Measurements from ENCODE around the gene CARS2. TPM values are rescaled to one million over a fixed set of nuclear protein-coding genes. Genes with fewer than 3 reads are reported as not detected.

The CARS2 gene
- total and polyA plus RNA-seq, 2 experiments from 2014 or later = 75.7 to 96.7 TPM

DNA sequence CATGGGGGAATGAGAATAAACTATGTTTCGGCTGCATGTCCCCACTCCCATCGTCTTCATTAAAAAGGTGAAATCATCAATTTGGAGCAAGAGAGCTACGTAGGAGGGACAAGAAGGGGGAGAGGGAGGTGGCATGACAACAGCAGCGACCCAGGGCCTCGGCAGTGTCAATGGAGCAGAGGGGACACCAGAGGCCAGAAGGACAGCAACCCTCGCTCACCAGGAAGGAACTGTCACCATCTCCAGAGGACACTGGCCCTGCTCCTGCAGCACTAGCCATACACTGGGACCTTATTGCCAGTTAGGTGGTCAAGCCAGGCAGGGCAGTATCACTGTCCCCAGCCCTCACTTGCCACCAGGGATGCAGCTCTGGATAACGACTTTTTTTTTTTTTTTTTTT lies 56.4 kb downstream of the CARS2 start:
- H3K4me2 ChIP-seq (ENCODE audit: unreplicated experiment) = no peak overlapping the region
- no peaks in the 10 kb centered on the region for H3K9me3 ChIP-seq (ENCODE audit: low read depth)
- in situ Hi-C loops (cut with MboI) = no loop called here
- H3K27ac ChIP-seq = no peak overlapping the region
- H3F3A ChIP-seq (ENCODE audit: insufficient read depth) = no peaks in the 10 kb centered on the region
- no peak overlapping the region for H3K9ac ChIP-seq
- H4K20me1 ChIP-seq (ENCODE audit: insufficient read depth) = no peaks in the 10 kb centered on the region
- H2AFZ ChIP-seq = no peak overlapping the region
- no peaks in the 10 kb centered on the region for H3K4me1 ChIP-seq (ENCODE audit: insufficient read depth)
- no peaks in the 10 kb centered on the region for H3K36me3 ChIP-seq (ENCODE audit: low read depth)
- no peak overlapping the region for H3K4me3 ChIP-seq
- H3K79me2 ChIP-seq (ENCODE audit: insufficient read depth) = no peaks in the 10 kb centered on the region; the same call in 1 of the 2 replicates
- 95 to 96% methylated on average over 7 of the region's 7 CpGs for WGBS, 2 experiments (ENCODE audit: low coverage in 1 of 2, low lambda C conversion rate in 2 of 2, missing lambda C conversion rate in 2 of 2)
- no peak for TF ChIP-seq EZH2phosphoT487 (IDR thresholded peaks at IDR 0.05; ENCODE audit: insufficient read depth, low read depth)
- no peak for TF ChIP-seq EZH2 (IDR thresholded peaks at IDR 0.05; ENCODE audit: insufficient read depth, poor library complexity, severe bottlenecking)
- DNase-seq = no peak
- H3K27me3 ChIP-seq (replicated peaks; ENCODE audit: insufficient read depth) = no peaks in the 10 kb centered on the region
- no peaks in the 10 kb centered on the region for H3K9me2 ChIP-seq (ENCODE audit: insufficient read depth)

DNA sequence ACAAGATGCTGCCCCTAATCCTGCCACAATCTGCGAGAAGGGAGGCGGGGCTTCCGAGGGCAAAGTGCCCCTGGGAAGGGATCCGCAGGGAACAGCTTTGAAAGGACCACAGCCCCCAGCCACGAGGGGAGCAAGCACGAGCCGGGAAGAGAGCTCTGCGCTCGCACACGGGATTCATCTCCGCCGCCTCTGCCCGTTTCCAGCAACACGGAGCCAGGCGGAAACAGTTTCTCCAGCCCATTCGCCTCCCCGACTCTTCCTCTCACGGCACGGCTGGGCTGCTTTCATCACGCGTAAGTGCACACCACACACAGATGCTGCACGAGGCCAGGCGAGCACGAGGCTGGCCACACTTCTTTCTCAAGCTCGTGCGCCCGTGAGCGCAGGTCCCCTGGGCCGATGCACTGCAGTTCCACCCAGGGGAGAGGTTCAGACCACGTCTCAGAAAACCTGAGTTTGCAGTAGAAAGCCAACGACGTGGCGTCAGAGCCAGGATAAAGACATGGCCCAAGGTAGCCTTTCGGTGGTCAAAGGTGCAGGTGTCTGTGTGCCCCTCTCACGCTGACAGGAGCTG lies 57.0 kb downstream of the CARS2 start:
- H3K4me3 ChIP-seq = no peak overlapping the region
- H4K20me1 ChIP-seq (ENCODE audit: insufficient read depth) = no peaks in the 10 kb centered on the region
- DNase-seq = no peak
- H3K9me2 ChIP-seq (ENCODE audit: insufficient read depth) = no peaks in the 10 kb centered on the region
- no peak overlapping the region for H3K27ac ChIP-seq
- H3K36me3 ChIP-seq (ENCODE audit: low read depth) = no peaks in the 10 kb centered on the region
- H3K4me1 ChIP-seq (ENCODE audit: insufficient read depth) = no peaks in the 10 kb centered on the region
- H3K27me3 ChIP-seq (replicated peaks; ENCODE audit: insufficient read depth) = no peaks in the 10 kb centered on the region
- 81% methylated on average over 35 of the region's 35 CpGs for WGBS, 2 experiments (ENCODE audit: low coverage in 1 of 2, low lambda C conversion rate in 2 of 2, missing lambda C conversion rate in 2 of 2)
- no peaks in the 10 kb centered on the region for H3K79me2 ChIP-seq (ENCODE audit: insufficient read depth)
- no peaks in the 10 kb centered on the region for H3F3A ChIP-seq (ENCODE audit: insufficient read depth)
- in situ Hi-C loops (cut with MboI) = no loop called here
- H3K9ac ChIP-seq = no peak overlapping the region
- H3K9me3 ChIP-seq (ENCODE audit: low read depth) = no peaks in the 10 kb centered on the region
- no peak overlapping the region for H2AFZ ChIP-seq
- no peak for TF ChIP-seq EZH2 (IDR thresholded peaks at IDR 0.05; ENCODE audit: insufficient read depth, poor library complexity, severe bottlenecking)
- no peak for TF ChIP-seq EZH2phosphoT487 (IDR thresholded peaks at IDR 0.05; ENCODE audit: insufficient read depth, low read depth)
- H3K4me2 ChIP-seq (ENCODE audit: unreplicated experiment) = no peak overlapping the region

DNA sequence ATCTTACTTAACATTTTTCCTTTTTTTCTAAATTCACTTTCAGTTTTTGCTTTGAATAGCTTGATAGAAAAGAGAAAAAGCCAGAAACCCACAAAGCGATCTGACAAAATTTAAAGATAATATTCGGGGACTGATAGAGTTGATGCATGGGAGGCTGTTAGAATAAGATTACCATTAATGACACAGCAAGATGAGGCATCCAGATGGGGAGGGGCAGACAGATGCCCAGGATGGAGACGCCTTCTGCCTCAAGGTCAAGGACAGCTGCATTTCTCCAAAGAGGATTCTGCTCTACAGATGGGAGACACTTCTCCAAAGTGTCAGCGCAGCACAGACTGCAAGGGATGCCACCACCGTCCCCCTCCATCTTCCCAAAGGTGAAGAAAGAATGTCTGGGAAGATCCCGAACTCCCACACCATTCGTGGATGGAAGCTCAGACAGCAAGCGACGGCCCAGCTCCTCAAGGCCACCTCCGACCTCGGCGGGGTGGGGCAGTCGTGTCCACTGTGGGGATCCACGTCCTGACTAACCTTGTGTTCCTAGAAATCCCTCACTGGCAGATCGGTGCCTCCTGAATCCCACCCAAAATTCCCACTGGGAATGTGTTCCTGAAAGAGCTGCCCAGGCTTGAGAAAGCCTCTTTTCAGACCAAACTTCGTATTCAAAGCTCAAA lies 57.6 kb downstream of the CARS2 start:
- Histone ChIP-seq H3K36me3 (ENCODE audit: low read depth) (no peaks in the 10 kb centered on the region), H3K9me3 (ENCODE audit: low read depth) (no peaks in the 10 kb centered on the region), H3K27ac (no peak overlapping the region), H3K4me3 (no peak overlapping the region), H2AFZ (no peak overlapping the region), H3K79me2 (ENCODE audit: insufficient read depth) (no peaks in the 10 kb centered on the region), H3K9me2 (ENCODE audit: insufficient read depth) (no peaks in the 10 kb centered on the region), H3K4me1 (ENCODE audit: insufficient read depth) (no peaks in the 10 kb centered on the region), H3F3A (ENCODE audit: insufficient read depth) (no peaks in the 10 kb centered on the region), H3K4me2 (ENCODE audit: unreplicated experiment) (no peak overlapping the region), H4K20me1 (ENCODE audit: insufficient read depth) (no peaks in the 10 kb centered on the region), H3K27me3 (replicated peaks; ENCODE audit: insufficient read depth) (no peaks in the 10 kb centered on the region), H3K9ac (no peak overlapping the region)
- DNase-seq = no peak
- no peak for TF ChIP-seq EZH2 (IDR thresholded peaks at IDR 0.05; ENCODE audit: insufficient read depth, poor library complexity, severe bottlenecking)
- TF ChIP-seq EZH2phosphoT487 (IDR thresholded peaks at IDR 0.05; ENCODE audit: insufficient read depth, low read depth) = no peak
- WGBS, 2 experiments (ENCODE audit: low coverage in 1 of 2, low lambda C conversion rate in 2 of 2, missing lambda C conversion rate in 2 of 2) = 74 to 79% methylated on average over 16 of the region's 16 CpGs
- in situ Hi-C loops (cut with MboI) = no loop called here

- no peak overlapping the region for H3K27ac ChIP-seq
Measured at GRCh38 chr13:110647365-110647737, 58.6 kb downstream of the CARS2 start.

More at GRCh38 chr13:110647365-110647737, 58.6 kb downstream of the CARS2 start:
- WGBS, 2 experiments (ENCODE audit: low coverage in 1 of 2, low lambda C conversion rate in 2 of 2, missing lambda C conversion rate in 2 of 2) = 86 to 88% methylated on average over 10 of the region's 10 CpGs
- H3K4me1 ChIP-seq (ENCODE audit: insufficient read depth) = no peaks in the 10 kb centered on the region
- no peak for TF ChIP-seq EZH2 (IDR thresholded peaks at IDR 0.05; ENCODE audit: insufficient read depth, poor library complexity, severe bottlenecking)
- TF ChIP-seq EZH2phosphoT487 (IDR thresholded peaks at IDR 0.05; ENCODE audit: insufficient read depth, low read depth) = no peak
- no peaks in the 10 kb centered on the region for H3K79me2 ChIP-seq (ENCODE audit: insufficient read depth)
- no peaks in the 10 kb centered on the region for H4K20me1 ChIP-seq (ENCODE audit: insufficient read depth)
- in situ Hi-C loops (cut with MboI) = no loop called here
- no peaks in the 10 kb centered on the region for H3K9me3 ChIP-seq (ENCODE audit: low read depth)
- no peaks in the 10 kb centered on the region for H3F3A ChIP-seq (ENCODE audit: insufficient read depth)
- H3K4me3 ChIP-seq = no peak overlapping the region
- H2AFZ ChIP-seq = no peak overlapping the region
- H3K9me2 ChIP-seq (ENCODE audit: insufficient read depth) = no peaks in the 10 kb centered on the region
- no peak overlapping the region for H3K9ac ChIP-seq
- 0 out of 2 replicates have a peak, but pooled peaks cover 8% of the 10 kb centered on the region for H3K36me3 ChIP-seq (ENCODE audit: low read depth)
- DNase-seq = no peak
- no peaks in the 10 kb centered on the region for H3K27me3 ChIP-seq (replicated peaks; ENCODE audit: insufficient read depth)
- H3K4me2 ChIP-seq (ENCODE audit: unreplicated experiment) = no peak overlapping the region
